ENCODE results near the gene KCNE4.

GRCh38 chr2:223050900-223051504 is 988 bp upstream of the KCNE4 start:
- no peak for TF ChIP-seq CTCF (conservative IDR thresholded peaks at IDR 0.05; ENCODE audit: low read depth, low read length)
- no peak for TF ChIP-seq EZH2 (IDR thresholded peaks at IDR 0.05; ENCODE audit: low read length, unreplicated experiment)
- TF ChIP-seq EZH2phosphoT487 (IDR thresholded peaks at IDR 0.05; ENCODE audit: borderline replicate concordance, low read length) = no peak

Measured in PC-3 (cell line).